K562 (cell line): ENCODE results near the gene PCGF6. TPM values are rescaled to one million over a fixed set of nuclear protein-coding genes. Genes with fewer than 3 reads are reported as not detected.

Experiments used
- KHSRP ChIP-seq: fragments of 450-650 bp; IDR thresholded peaks from 2 replicates; pipeline ENCODE4 v1.6.1; 2017
- MGA ChIP-seq: fragments of 450-650 bp; IDR thresholded peaks from 2 replicates; pipeline ENCODE4 v1.6.1; 2016; ENCODE audit warnings: mild to moderate bottlenecking, moderate library complexity
- ZFPM2 ChIP-seq: fragments of 250-450 bp; sonication (Bioruptor Pico); IDR thresholded peaks from 2 replicates; pipeline ENCODE4 v1.5.1; 2022; ENCODE audit warnings: mild to moderate bottlenecking
- polyA plus RNA-seq, 8 experiments: library from polyadenylated mRNA; depleted of rRNA in 4 of 8; stranded (reverse) in 5 of 8; unstranded in 3 of 8; fragments of >200 nt; fragmentation: Nextera tagmentation in 2 of 8; fragmentation: Illumina TruSeq in 1 of 8; extraction: Ambion mirVana in 2 of 8; extraction: Trizol in 1 of 8; gene quantifications; 2 replicates each; pipeline versions ENCODE4 v1.2.1 to v1.2.3, GENCODE V29; 2011 to 2014; ENCODE audit warnings: inconsistent platforms in 1 of 8, missing spikeins in 1 of 8
- total RNA-seq, 7 experiments: library from RNA; depleted of rRNA in 6 of 7; stranded (reverse); fragments of >200 nt in 6 of 7; fragmentation: Illumina TruSeq in 2 of 7; extraction: Trizol in 2 of 7; gene quantifications; 2 replicates each; pipeline versions ENCODE4 v1.2.1 to v1.2.3, GENCODE V29; 2011 to 2021; ENCODE audit warnings: low replicate concordance in 1 of 7
- TF ChIP-seq, protein P1 (sequence below), 2 experiments: fragments of 450-650 bp; IDR thresholded peaks; 2 replicates each; pipeline ENCODE4 v1.6.1; 2016; ENCODE audit warnings: mild to moderate bottlenecking in 2 of 2, borderline replicate concordance in 1 of 2, low read depth in 1 of 2, moderate library complexity in 1 of 2
- TF ChIP-seq, protein P2 (sequence below): sonication (generic); formaldehyde crosslinking; IDR thresholded peaks from 2 replicates; pipeline ENCODE4 v1.8.1; 2023; ENCODE audit warnings: mild to moderate bottlenecking, missing genetic modification reagents, moderate library complexity

Gene PCGF6
- total and polyA plus RNA-seq, 9 of the 15 experiments (the other 6 are each of a cell fraction or from before 2014, with no cell fraction given) = 8.4 to 24.6 (median 20.6) TPM

DNA sequence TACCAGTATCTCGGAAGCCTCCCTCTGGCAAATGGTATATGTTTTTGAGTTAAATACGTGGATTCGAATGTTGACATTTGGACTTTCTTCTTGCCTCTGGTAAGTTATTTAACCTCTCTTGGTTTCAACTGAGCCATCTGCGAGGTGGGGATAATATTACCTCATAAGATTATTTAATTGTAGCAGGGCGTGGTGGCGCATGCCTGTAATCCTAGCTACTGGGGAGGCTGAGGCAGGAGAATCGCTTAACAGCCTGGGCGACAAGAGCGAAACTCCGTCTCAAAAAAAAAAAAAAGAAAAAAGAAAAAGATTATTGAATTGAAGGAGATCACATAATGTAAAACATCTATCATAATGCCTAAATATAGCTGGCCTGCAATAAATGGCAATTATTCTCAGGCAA, 16.4 kb upstream of the PCGF6 start (continued):
- no peak for TF ChIP-seq MGA
- no peak for TF ChIP-seq ZFPM2 (CRISPR knock-in tag)
- TF ChIP-seq, protein P1, sequence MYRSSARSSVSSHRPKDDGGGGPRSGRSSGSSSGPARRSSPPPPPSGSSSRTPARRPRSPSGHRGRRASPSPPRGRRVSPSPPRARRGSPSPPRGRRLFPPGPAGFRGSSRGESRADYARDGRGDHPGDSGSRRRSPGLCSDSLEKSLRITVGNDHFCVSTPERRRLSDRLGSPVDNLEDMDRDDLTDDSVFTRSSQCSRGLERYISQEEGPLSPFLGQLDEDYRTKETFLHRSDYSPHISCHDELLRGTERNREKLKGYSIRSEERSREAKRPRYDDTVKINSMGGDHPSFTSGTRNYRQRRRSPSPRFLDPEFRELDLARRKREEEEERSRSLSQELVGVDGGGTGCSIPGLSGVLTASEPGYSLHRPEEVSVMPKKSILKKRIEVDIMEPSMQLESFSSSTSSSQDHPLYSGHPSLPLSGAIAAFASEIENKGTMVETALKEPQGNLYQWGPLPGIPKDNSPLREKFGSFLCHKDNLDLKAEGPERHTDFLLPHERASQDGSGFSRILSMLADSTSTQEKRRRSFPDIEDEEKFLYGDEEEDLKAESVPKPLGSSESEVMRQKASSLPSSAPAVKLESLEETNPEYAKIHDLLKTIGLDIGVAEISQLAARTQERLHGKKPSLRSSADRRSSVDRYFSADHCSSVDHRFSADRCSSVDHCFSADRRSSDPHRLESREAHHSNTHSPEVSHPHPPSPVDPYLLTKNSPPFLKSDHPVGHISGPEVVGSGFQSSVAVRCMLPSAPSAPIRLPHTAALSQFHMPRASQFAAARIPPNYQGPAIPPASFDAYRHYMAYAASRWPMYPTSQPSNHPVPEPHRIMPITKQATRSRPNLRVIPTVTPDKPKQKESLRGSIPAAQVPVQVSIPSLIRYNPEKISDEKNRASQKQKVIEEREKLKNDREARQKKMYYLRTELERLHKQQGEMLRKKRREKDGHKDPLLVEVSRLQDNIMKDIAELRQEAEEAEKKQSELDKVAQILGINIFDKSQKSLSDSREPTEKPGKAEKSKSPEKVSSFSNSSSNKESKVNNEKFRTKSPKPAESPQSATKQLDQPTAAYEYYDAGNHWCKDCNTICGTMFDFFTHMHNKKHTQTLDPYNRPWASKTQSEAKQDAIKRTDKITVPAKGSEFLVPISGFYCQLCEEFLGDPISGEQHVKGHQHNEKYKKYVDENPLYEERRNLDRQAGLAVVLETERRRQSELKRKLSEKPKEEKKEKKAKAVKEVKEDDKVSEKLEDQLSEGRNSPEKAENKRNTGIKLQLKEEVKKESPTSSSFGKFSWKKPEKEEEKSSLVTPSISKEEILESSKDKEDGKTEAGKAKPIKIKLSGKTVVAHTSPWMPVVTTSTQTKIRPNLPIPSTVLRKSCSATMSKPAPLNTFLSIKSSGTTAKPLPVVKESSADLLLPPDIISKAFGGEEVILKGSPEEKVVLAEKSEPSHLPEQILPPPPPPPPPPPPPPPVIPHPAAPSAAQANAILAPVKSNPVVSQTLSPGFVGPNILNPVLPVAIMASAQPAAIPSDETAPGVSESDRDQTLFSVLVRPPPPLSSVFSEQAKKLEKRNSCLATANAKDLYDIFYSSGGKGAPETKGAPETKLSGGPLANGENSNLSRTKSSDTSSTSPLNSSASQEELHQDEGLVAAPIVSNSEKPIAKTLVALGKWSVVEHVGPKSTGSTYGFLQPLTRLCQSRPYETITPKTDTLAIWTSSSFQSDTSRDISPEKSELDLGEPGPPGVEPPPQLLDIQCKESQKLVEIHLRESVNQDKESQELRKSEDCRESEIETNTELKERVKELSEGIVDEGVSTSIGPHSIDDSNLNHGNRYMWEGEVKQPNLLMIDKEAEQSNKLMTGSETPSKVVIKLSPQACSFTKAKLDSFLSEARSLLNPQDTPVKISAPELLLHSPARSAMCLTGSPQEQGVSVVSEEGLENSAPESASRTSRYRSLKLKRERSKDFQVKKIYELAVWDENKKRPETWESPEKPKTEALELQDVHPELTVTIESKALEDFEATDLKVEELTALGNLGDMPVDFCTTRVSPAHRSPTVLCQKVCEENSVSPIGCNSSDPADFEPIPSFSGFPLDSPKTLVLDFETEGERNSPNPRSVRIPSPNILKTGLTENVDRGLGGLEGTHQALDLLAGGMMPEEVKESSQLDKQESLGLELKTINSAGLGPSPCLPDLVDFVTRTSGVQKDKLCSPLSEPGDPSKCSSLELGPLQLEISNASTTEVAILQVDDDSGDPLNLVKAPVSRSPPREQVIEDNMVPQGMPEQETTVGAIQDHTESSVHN (IDR thresholded peaks at IDR 0.05; ENCODE audit: borderline replicate concordance in 1 of 2, low read depth in 1 of 2) = no peak
- TF ChIP-seq, protein P2, sequence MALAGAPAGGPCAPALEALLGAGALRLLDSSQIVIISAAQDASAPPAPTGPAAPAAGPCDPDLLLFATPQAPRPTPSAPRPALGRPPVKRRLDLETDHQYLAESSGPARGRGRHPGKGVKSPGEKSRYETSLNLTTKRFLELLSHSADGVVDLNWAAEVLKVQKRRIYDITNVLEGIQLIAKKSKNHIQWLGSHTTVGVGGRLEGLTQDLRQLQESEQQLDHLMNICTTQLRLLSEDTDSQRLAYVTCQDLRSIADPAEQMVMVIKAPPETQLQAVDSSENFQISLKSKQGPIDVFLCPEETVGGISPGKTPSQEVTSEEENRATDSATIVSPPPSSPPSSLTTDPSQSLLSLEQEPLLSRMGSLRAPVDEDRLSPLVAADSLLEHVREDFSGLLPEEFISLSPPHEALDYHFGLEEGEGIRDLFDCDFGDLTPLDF (CRISPR knock-in tag) = no peak
- no peak for TF ChIP-seq KHSRP
